Natural killer cell treated with Interleukin-12 subunit alpha and Interleukin-12 subunit beta and Interleukin-15 and Interleukin-18, amount 100 ng/mL, for 72 hours (primary cell): Measurements from ENCODE around the gene ACBD6. TPM values are rescaled to one million over a fixed set of nuclear protein-coding genes. Genes with fewer than 3 reads are reported as not detected.
A peak's percentile ranks its signal among the peaks of the same experiment; 100 is the strongest.

Source experiments
- ATAC-seq, 2 donors: fragments of 150-1000 bp; cut with Tn5 transposase in 1 of 2; sonication (Bioruptor Pico), chemical (Tn5 transposase) in 1 of 2; 2 replicates each; pipeline ENCODE4 v1.10.0; 2021
- DNase-seq: peaks from one replicate; pipeline ENCODE4 v3.0.0; 2022; ENCODE audit warnings: low spot score
- H3K27ac Mint-ChIP-seq, 2 donors: 1 replicate in 1 of 2; 2 replicates in 1 of 2; pipeline ENCODE4 v1.8.0; 2022; ENCODE audit warnings: mixed read lengths in 2 of 2, mild to moderate bottlenecking in 1 of 2, moderate library complexity in 1 of 2
- H3K27me3 Mint-ChIP-seq, 2 donors: 1 replicate in 1 of 2; 2 replicates in 1 of 2; pipeline ENCODE4 v1.8.0; 2022; ENCODE audit warnings: mixed read lengths in 2 of 2
- H3K36me3 Mint-ChIP-seq: one replicate; pipeline ENCODE4 v1.8.0; 2022; ENCODE audit warnings: mixed read lengths
- H3K4me1 Mint-ChIP-seq, 2 donors: 1 replicate in 1 of 2; 2 replicates in 1 of 2; pipeline ENCODE4 v1.8.0; 2022; ENCODE audit warnings: low read depth in 2 of 2, mixed read lengths in 2 of 2, mild to moderate bottlenecking in 1 of 2
- H3K4me3 Mint-ChIP-seq: one replicate; pipeline ENCODE4 v1.8.0; 2022; ENCODE audit warnings: mixed read lengths
- H3K9me3 Mint-ChIP-seq: 2 replicates; pipeline ENCODE4 v1.8.0; 2022; ENCODE audit warnings: mixed read lengths
- total RNA-seq, 2 donors: library from RNA; stranded (reverse); gene quantifications; one replicate each; pipeline ENCODE4 v1.2.3, GENCODE V29; 2022

The ACBD6 gene
- total RNA-seq, 2 donors from 2014 or later, result 32.0 to 53.7 TPM

DNA sequence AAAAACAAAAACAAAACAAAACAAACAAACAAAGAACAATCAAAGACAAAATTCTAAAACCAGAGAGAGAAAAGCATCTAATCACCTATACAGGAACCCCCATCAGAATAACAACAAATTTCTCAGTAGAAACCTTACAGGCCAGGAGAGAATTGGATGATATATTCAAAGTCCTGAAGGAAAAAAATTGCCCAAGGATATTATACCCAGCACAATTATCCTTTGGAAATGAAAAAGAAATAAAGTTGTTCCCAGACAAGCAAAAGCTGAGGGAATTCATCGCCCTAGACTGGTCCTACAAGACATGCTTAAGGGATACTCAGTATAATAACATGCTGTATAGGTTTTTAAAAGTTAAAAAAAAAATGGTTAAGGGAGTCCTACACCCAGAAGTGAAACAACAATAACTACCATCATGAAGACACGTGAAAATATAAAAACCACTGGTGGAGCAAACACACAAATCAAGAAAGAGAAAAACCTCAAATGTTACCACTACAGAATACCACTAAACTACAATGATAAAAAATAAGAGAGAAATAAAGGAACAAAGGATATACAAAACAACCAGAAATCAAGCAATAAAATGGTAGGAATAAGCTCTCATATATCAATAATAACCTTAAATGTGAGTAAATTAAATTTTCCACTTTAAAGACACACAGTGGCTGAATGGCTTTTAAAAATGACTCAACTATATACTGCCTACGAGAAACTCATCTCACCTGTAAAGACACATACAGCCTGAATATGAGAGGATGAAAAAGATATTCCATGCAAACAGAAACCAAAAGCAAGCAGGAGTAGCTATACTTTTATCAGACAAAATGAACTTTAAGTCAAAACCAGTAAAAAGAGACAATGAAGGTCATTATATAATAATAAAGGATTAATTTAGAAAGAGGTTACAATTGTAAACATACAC lies 121.9 kb downstream of the ACBD6 start:
- ATAC-seq (no peak), DNase-seq (no peak)
- Mint-ChIP-seq H3K9me3 (peaks cover 31% of the 10 kb centered on the region), H3K27ac (no peak overlapping the region), H3K4me1 (peaks cover 0 to 10% of the 10 kb centered on the region in 2 donors), H3K36me3 (peaks cover 68% of the 10 kb centered on the region), H3K27me3 (no peaks in the 10 kb centered on the region), H3K4me3 (no peak overlapping the region)

DNA sequence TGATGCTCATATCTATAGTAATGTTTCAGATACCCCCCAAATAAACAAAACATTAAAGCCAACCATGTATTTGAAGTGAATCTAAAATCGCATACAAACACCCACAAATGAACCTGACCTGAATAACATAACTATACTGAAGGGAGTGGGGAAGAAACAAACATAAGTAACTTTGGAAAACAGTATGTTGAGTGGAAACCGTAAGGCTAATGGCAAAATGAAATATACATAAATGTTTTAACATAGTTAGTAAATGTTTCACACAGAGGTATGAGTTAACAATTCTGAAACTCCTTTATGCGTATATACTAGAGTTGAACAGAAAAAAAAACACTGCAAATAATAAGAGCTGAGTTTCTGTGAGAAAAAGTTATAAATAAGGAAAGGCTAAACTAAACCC lies 125.6 kb downstream of the ACBD6 start:
- H3K27me3 Mint-ChIP-seq, result no peaks in the 10 kb centered on the region
- peaks cover 0 to 8% of the 10 kb centered on the region in 2 donors for H3K4me1 Mint-ChIP-seq
- peaks cover 35% of the 10 kb centered on the region for H3K36me3 Mint-ChIP-seq
- no peak overlapping the region for H3K4me3 Mint-ChIP-seq
- peaks cover 16% of the 10 kb centered on the region for H3K9me3 Mint-ChIP-seq
- no peak for ATAC-seq
- no peak overlapping the region for H3K27ac Mint-ChIP-seq
- no peak for DNase-seq

DNA sequence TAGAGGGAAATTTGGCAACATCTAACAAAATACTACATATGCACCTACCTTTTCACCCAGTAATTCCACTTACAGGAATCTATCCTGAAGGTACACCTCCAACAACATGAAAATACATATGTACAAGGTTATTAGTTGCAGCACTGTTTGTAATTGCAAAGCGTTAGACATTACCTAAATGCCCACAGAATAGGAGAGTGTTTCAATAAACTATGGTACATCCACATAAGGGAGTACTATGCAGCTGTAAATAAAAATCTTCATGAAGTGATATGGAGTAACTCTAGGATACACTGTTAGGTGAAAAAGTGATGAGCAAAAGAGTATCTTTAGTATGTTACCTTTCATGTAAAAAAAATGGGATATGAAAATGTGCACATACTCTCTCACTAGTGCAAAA lies 126.1 kb downstream of the ACBD6 start:
- no peak overlapping the region for H3K27ac Mint-ChIP-seq
- peaks cover 33% of the 10 kb centered on the region for H3K36me3 Mint-ChIP-seq
- peaks cover 16% of the 10 kb centered on the region for H3K9me3 Mint-ChIP-seq
- no peaks in the 10 kb centered on the region for H3K27me3 Mint-ChIP-seq
- DNase-seq, result no peak
- H3K4me1 Mint-ChIP-seq, result peaks cover 0 to 9% of the 10 kb centered on the region in 2 donors
- no peak for ATAC-seq
- no peak overlapping the region for H3K4me3 Mint-ChIP-seq

DNA sequence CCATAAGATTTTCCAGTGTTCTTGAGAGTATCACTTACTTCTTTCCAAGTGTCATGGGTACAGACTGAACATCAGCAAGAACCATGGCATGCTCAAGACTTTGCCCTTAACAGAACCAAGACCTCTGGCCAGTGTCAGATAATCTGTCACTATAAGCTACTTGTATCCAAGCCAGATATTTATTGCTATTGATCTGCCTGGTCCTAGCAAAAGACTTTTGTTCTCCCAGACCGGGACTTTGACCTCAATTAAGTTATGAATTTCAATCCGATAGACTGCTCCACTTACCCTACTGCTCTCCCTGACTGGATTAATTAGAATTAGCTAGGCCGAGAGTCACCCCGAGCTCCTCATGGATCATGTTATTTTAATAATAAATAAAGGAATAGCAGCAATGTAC lies 129.6 kb downstream of the ACBD6 start:
- no peak for DNase-seq
- H3K4me3 Mint-ChIP-seq, result no peak overlapping the region
- no peak for ATAC-seq
- H3K27me3 Mint-ChIP-seq, result no peaks in the 10 kb centered on the region
- peaks cover 0 to 7% of the 10 kb centered on the region in 2 donors for H3K4me1 Mint-ChIP-seq
- H3K9me3 Mint-ChIP-seq, result peaks cover 4% of the 10 kb centered on the region
- peaks cover 8% of the 10 kb centered on the region for H3K36me3 Mint-ChIP-seq
- no peak overlapping the region for H3K27ac Mint-ChIP-seq

DNA sequence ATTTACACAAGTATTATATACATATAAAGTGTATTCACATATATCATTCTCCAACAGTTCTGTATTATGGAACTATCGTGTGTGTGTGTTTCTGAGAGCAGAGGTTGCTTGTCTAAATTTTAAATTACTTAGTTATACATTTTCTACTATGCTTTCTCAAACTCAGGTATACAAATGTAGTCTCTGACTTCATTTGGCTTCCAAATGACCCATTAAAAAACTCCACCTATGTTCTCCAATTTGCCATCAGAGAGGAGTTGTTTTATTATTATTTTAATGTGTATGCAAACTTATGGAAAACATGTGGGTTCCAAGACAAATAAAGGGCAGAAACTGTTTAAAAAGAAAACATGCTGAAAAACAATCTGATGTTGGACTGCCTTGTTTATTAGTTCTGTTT lies 131.8 kb downstream of the ACBD6 start:
- peaks cover 0 to 7% of the 10 kb centered on the region in 2 donors for H3K4me1 Mint-ChIP-seq
- H3K27me3 Mint-ChIP-seq, result no peaks in the 10 kb centered on the region
- H3K9me3 Mint-ChIP-seq, result no peaks in the 10 kb centered on the region
- H3K4me3 Mint-ChIP-seq, result no peak overlapping the region
- ATAC-seq, result no peak
- H3K27ac Mint-ChIP-seq, result no peak overlapping the region
- H3K36me3 Mint-ChIP-seq, result no peaks in the 10 kb centered on the region
- no peak for DNase-seq

DNA sequence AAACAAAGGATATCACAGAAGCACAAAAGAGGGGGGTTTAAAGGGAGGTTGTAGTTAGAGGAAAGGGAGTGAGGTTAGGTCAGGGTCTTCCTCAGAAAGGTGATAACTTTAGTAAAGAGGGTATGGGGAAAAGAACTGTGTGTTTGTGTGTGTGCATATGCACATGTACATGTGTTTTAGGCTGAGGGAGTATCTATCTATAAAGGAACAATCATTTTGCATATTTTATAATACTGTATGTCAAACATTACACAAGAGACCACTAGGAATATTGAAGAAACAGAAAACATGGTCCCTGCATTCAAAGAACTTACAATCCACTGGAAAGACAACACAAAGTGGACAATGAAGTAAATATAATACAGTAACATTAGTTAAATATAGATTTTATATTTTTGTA lies 132.2 kb downstream of the ACBD6 start:
- DNase-seq (no peak), ATAC-seq (no peak)
- H3K9me3 Mint-ChIP-seq, result no peaks in the 10 kb centered on the region
- no peaks in the 10 kb centered on the region for H3K36me3 Mint-ChIP-seq
- H3K4me3 Mint-ChIP-seq, result no peak overlapping the region
- peaks cover 0 to 7% of the 10 kb centered on the region in 2 donors for H3K4me1 Mint-ChIP-seq
- no peaks in the 10 kb centered on the region for H3K27me3 Mint-ChIP-seq
- H3K27ac Mint-ChIP-seq, result peak overlapping the region in 1 of 2 donors; percentile 14

DNA sequence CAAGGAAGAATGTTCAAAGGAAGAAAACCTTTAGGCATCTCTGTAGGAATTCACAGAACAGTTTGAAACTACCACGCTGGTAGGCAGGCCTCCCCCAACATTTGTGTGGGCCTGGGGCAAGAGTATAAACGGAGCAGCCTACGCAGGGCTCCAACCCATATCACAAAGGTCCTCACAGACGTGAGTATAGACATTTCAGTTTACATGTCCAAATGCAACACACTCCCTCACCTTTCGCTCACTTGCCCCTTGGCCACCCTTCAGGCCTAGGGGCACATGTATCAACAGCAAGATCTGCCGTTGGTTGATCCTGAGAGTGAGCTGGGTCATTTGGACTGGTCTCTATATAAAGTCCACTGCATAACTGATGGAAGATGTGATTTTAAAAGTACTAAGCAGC lies 133.3 kb downstream of the ACBD6 start:
- Mint-ChIP-seq H3K36me3 (no peaks in the 10 kb centered on the region), H3K4me3 (no peak overlapping the region), H3K27ac (no peak overlapping the region), H3K27me3 (no peaks in the 10 kb centered on the region), H3K9me3 (no peaks in the 10 kb centered on the region), H3K4me1 (peaks cover 0 to 7% of the 10 kb centered on the region in 2 donors)
- no peak for DNase-seq
- no peak for ATAC-seq

DNA sequence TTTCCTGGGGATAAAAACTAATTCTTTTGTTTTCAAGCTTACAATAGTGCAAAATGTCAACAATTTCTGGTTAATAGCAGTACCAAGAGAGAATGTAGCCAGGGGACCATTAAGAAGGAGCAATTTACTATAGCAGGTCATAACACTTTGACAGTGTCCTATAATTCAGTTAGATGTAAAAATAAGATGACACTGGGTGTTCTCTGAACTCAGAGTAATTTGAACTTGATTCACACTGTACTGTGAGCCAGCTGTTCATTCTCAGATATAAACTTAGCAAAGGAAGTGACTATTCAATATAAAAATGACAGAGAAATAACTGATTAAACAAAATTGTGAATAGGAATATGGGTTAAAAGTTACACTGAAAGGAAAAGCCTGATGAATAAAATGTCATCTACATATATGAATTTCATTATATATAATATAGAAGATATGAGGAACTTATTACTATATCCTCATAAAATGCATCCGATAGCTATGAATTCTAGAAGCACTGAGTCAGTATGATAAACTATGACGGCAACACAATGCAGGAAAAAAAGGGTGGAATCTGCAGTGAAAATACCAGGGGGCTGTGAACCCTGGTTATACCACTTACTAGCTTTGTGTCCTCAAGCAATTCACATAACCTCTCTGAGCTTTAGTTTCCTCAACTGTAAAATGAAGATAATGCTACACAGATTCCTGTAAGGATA lies 135.9 kb downstream of the ACBD6 start:
- Mint-ChIP-seq H3K27ac (no peak overlapping the region), H3K27me3 (no peaks in the 10 kb centered on the region), H3K4me1 (peaks cover 0 to 4% of the 10 kb centered on the region in 2 donors), H3K4me3 (no peak overlapping the region), H3K9me3 (no peaks in the 10 kb centered on the region), H3K36me3 (no peaks in the 10 kb centered on the region)
- ATAC-seq (no peak), DNase-seq (no peak)

DNA sequence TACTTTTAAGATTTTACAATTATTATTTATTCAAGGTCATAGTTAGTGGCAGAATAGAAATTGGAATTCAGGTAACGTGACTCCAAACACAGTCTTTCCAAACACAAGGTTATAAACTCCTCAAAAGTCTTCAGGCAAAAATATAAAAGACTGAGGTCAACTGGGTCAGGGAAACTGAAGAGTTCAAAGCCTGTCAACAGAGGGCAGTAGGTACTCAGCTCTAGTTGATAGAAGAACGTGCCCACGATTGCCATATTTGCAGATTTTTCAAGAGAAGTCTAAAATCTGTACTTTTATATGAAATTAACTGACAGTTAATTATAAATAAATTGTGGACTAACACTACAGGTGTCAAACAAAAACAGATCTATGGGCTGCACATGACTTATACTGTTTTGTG lies 137.3 kb downstream of the ACBD6 start:
- ATAC-seq (no peak), DNase-seq (no peak)
- Mint-ChIP-seq H3K4me3 (no peak overlapping the region), H3K27me3 (no peaks in the 10 kb centered on the region), H3K9me3 (no peaks in the 10 kb centered on the region), H3K36me3 (no peaks in the 10 kb centered on the region), H3K27ac (no peak overlapping the region), H3K4me1 (peaks cover 0 to 2% of the 10 kb centered on the region in 2 donors)

DNA sequence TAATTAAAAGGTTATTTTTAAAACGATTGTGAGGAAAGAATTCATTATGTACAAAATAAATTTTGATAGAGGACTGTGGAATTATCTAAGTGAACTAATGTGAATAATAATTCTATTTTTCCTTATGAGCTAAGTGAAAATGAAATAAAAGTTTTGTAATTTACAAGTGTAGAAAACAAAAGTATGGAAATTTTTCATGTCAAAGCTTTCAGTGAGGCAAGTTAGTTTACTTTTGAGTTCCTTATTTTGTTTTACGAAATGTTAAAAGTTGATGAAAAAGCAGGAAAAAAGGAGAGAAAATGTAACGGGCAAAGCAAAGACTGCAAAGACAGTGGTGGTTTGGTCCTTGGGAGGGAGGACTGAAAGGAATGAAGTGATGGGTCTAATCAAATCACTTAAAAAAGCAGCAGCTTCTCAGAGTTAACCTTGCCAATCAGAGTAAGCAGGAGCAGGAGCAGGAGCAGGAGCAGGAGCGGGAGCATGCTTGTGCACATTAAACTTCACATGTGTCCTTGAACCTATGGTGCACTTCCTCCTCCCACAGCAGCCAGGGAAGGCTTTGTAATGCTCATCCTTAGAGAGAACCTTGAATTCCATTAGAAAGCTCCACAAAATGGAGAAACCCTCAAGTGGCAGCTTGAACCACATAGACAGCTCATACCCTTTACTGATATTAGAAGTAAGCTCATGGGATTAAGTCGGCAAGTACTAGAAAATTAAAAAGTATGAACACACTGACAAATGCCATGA lies 139.0 kb downstream of the ACBD6 start:
- Mint-ChIP-seq H3K27ac (no peak overlapping the region), H3K4me3 (no peak overlapping the region), H3K27me3 (no peaks in the 10 kb centered on the region)

DNA sequence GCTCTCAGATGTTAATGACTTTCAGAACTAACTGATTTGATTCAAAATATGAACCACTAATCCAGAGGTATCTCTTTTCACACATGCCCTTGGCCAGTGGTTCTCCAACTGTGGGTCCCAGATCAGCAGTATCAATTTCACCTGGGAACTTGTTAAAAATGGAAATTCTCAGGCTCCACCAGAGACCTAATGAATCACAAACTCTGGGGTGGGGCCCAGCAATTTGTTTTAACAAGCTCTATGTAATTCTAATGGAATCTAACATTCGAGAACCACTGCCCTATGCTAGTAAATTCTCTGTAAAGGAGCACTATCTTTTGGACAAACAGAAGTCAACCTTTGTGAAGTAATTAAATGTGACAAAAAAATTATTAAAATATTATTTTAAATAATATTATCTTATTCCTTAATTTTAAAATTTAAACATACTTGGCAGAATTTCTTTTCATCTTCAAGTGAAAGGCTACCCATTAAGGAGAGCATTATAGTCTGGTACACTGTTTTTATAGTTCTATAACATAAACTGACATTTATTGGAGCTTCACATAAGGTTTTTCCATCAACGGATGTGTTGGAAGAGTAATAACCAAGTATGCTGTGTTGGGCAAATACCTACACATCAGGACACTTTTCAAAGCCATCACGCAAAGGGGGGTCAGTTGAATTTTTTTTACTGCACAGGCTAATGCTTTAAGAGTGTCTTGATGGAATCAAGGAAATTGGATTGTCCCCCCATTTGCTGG lies 141.9 kb downstream of the ACBD6 start:
- Mint-ChIP-seq H3K4me3 (no peak overlapping the region), H3K27ac (no peak overlapping the region), H3K9me3 (no peaks in the 10 kb centered on the region), H3K36me3 (no peaks in the 10 kb centered on the region), H3K27me3 (no peaks in the 10 kb centered on the region), H3K4me1 (no peaks in the 10 kb centered on the region)
- ATAC-seq (no peak), DNase-seq (no peak)

More for the DNA sequence above, 139.0 kb downstream of the ACBD6 start:
- Mint-ChIP-seq H3K36me3 (no peaks in the 10 kb centered on the region), H3K4me1 (no peaks in the 10 kb centered on the region), H3K9me3 (no peaks in the 10 kb centered on the region)
- ATAC-seq, result no peak
- DNase-seq, result no peak

DNA sequence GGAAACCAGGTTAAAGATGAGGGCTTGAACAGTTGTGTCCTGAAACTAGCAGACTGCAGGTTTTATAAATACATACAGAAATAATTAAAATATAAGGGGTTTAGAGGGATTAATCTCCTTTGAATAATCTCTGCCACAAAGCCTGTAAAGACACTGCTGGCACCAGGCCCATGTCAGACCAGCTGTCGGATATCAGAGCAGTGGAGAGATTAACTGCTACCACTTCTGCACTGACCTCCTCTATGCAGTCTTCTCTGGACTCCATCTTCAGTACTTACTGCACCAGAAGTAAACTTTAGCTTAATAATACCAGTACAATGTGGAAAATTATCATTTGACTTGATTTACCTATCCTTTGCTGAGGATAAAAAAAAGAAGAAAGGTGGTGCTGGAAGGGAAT lies 143.7 kb downstream of the ACBD6 start:
- Mint-ChIP-seq H3K27ac (no peak overlapping the region), H3K4me3 (no peak overlapping the region), H3K27me3 (no peaks in the 10 kb centered on the region), H3K9me3 (no peaks in the 10 kb centered on the region), H3K36me3 (no peaks in the 10 kb centered on the region), H3K4me1 (no peaks in the 10 kb centered on the region)
- ATAC-seq (no peak), DNase-seq (no peak)

DNA sequence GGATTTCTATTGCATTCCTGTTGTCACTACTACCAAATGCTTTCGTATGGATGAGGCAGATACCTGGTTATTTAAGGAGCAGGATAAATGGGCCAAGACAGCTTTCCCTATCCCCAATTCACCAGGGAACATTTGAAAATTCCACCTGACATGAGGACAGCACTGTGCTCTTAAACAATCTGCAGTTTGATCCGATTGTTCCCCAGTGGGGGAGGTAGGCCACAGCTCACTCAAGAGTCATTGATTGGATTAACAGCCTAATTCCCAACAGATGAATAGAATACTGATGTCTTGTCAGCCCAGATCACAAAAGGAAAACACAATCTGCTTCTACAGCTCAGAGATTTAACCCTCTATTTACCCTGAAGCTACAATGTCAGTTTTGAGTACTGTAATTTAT lies 148.4 kb downstream of the ACBD6 start:
- ATAC-seq, result no peak
- Mint-ChIP-seq H3K4me3 (no peak overlapping the region), H3K36me3 (no peaks in the 10 kb centered on the region), H3K27me3 (no peaks in the 10 kb centered on the region), H3K9me3 (no peaks in the 10 kb centered on the region), H3K4me1 (no peaks in the 10 kb centered on the region), H3K27ac (no peak overlapping the region)
- DNase-seq, result no peak
